Stimulated activated CD8-positive, alpha-beta memory T cell treated with anti-CD3 and anti-CD28 coated beads, Interleukin-12 subunit alpha, Interleukin-12 subunit beta, amount 100 ng/mL, for 4 hours (primary cell): ENCODE measurements around the gene ARL14EP.

Experiments
- DNase-seq: peaks from one replicate; pipeline ENCODE4 v3.0.0-alpha.2; 2020; ENCODE audit warnings: low read depth

The ARL14EP gene

GRCh38 chr11:30328681-30329080 lies 5.8 kb downstream of the ARL14EP start:
- no peak for DNase-seq

- no peak for DNase-seq
Observed at GRCh38 chr11:30329150-30329940, 6.4 kb downstream of the ARL14EP start.

- no peak for DNase-seq
Observed at GRCh38 chr11:30333405-30333804, 10.5 kb downstream of the ARL14EP start.

GRCh38 chr11:30342736-30343166 lies 19.8 kb downstream of the ARL14EP start:
- DNase-seq = no peak

- no peak for DNase-seq
Observed at GRCh38 chr11:30344085-30344484, 21.2 kb downstream of the ARL14EP start.

- DNase-seq = no peak
Observed at GRCh38 chr11:30345644-30346043, 22.7 kb downstream of the ARL14EP start.

GRCh38 chr11:30346068-30346688 lies 23.3 kb downstream of the ARL14EP start:
- DNase-seq = no peak

GRCh38 chr11:30348035-30348434 lies 25.1 kb downstream of the ARL14EP start:
- DNase-seq = no peak

GRCh38 chr11:30349885-30350284 lies 27.0 kb downstream of the ARL14EP start:
- no peak for DNase-seq

- DNase-seq = no peak
Observed at GRCh38 chr11:30350384-30350783, 27.5 kb downstream of the ARL14EP start.

- no peak for DNase-seq
Observed at GRCh38 chr11:30351061-30351460, 28.2 kb downstream of the ARL14EP start.

- no peak for DNase-seq
Observed at GRCh38 chr11:30356391-30356790, 33.5 kb downstream of the ARL14EP start.

- DNase-seq = no peak
Observed at GRCh38 chr11:30357872-30358271, 35.0 kb downstream of the ARL14EP start.

GRCh38 chr11:30358536-30358935 lies 35.6 kb downstream of the ARL14EP start:
- no peak for DNase-seq

GRCh38 chr11:30360741-30361140 lies 37.8 kb downstream of the ARL14EP start:
- DNase-seq = no peak

- no peak for DNase-seq
Observed at GRCh38 chr11:30364139-30364836, 41.4 kb downstream of the ARL14EP start.

- no peak for DNase-seq
Observed at GRCh38 chr11:30364837-30365482, 42.1 kb downstream of the ARL14EP start.

GRCh38 chr11:30365793-30366517 lies 43.1 kb downstream of the ARL14EP start:
- DNase-seq = no peak

- DNase-seq = no peak
Observed at GRCh38 chr11:30368394-30368793, 45.5 kb downstream of the ARL14EP start.

- no peak for DNase-seq
Observed at GRCh38 chr11:30370164-30370563, 47.3 kb downstream of the ARL14EP start.

GRCh38 chr11:30377347-30377746 lies 54.4 kb downstream of the ARL14EP start:
- no peak for DNase-seq

GRCh38 chr11:30380846-30381245 lies 57.9 kb downstream of the ARL14EP start:
- no peak for DNase-seq
